Measurements from ENCODE around the gene CIDEC. TPM values are rescaled to one million over a fixed set of nuclear protein-coding genes. Genes with fewer than 3 reads are reported as not detected.

The CIDEC gene
- total and polyA plus RNA-seq, 9 of the 15 experiments (the other 6 are each of a cell fraction or from before 2014, with no cell fraction given) = not detected

GRCh38 chr3:9889405-9889804 lies 9.4 kb upstream of the CIDEC start (continued):
- TF ChIP-seq ZNF318 (IDR thresholded peaks at IDR 0.05; ENCODE audit: borderline replicate concordance in 1 of 2, low read depth in 1 of 2) (no peak), ZBTB40 (IDR thresholded peaks at IDR 0.05) (peak; percentile 82), ZBTB40 (CRISPR knock-in tag; IDR thresholded peaks at IDR 0.05) (0 out of 2 replicates have a peak, but pooled peaks have one; percentile 15), CEBPB (tag; IDR thresholded peaks at IDR 0.05) (peak; percentile 74), MAX (CRISPR knock-in tag; IDR thresholded peaks at IDR 0.05) (no peak), E2F1 (CRISPR knock-in tag; IDR thresholded peaks at IDR 0.05) (no peak), CBFB (CRISPR knock-in tag; IDR thresholded peaks at IDR 0.05) (no peak)
